ENCODE measurements around the gene MAMDC2.
"Not testable (repeated sequence)": the region's sequence is repeated elsewhere in the genome, so short reads cannot be mapped to it uniquely, and the experiment has no call there.

The MAMDC2 gene

DNA sequence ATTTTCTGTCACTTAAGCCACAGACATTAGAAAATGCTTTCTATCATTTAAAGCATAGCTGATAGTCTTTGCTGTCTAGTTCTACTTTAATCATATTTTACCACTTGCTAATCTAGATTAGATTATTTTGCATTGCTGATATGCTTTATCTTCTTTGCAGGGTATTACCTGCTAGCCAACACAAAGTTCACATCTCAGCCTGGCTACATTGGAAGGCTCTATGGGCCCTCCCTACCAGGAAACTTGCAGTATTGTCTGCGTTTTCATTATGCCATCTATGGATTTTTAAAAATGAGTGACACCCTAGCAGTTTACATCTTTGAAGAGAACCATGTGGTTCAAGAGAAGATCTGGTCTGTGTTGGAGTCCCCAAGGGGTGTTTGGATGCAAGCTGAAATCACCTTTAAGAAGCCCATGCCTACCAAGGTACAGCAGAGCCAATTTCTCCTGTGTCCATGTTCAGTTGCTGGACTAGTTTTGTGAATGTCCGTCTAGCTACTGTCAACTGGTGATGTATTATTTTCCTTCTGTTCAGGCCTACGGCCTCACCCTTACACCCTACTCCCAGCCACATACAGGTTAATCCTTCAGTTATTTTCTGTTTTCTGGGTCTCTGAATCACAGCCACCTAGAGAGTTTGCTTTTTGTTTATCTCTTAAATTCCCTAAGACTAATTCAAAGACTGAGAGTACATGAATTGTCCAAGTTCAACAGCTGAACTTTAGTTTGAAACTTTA lies 99.9 kb downstream of the MAMDC2 start:
- no peak for FAIRE-seq

GRCh38 chr9:70144131-70144503 lies 100.5 kb downstream of the MAMDC2 start:
- FAIRE-seq: no peak

GRCh38 chr9:70145981-70146380 lies 102.3 kb downstream of the MAMDC2 start:
- FAIRE-seq: no peak

GRCh38 chr9:70147196-70147595 lies 103.5 kb downstream of the MAMDC2 start:
- no peak for FAIRE-seq

DNA sequence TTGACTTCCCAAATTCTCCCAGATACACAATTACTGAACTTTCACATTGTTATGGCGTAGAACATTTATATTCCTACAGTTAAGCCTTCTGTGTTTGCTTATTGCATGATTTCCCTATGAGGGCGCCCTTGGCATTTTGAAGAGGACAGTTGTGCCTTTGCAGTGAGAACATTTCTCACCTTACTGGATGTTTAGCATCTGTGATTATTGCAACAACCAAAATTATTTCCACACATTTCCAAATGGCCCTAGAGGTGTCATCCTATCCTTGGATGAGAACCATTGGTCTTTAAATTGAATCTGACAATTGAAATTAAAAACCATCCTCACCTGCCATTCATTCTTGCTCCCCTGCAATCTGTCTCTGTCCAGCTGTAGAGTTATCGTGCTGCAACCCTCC lies 104.0 kb downstream of the MAMDC2 start:
- FAIRE-seq: no peak

GRCh38 chr9:70152350-70152749 lies 108.7 kb downstream of the MAMDC2 start:
- no peak for FAIRE-seq

- no peak for FAIRE-seq
Observed at GRCh38 chr9:70156729-70157128, 113.1 kb downstream of the MAMDC2 start.

- FAIRE-seq: no peak
Observed at GRCh38 chr9:70159630-70160029, 116.0 kb downstream of the MAMDC2 start.

GRCh38 chr9:70160686-70161600 lies 117.3 kb downstream of the MAMDC2 start:
- FAIRE-seq: no peak

GRCh38 chr9:70165006-70165602 lies 121.5 kb downstream of the MAMDC2 start:
- FAIRE-seq: no peak

GRCh38 chr9:70168521-70168920 lies 124.9 kb downstream of the MAMDC2 start:
- no peak for FAIRE-seq

GRCh38 chr9:70169222-70169621 lies 125.6 kb downstream of the MAMDC2 start:
- FAIRE-seq: no peak

DNA sequence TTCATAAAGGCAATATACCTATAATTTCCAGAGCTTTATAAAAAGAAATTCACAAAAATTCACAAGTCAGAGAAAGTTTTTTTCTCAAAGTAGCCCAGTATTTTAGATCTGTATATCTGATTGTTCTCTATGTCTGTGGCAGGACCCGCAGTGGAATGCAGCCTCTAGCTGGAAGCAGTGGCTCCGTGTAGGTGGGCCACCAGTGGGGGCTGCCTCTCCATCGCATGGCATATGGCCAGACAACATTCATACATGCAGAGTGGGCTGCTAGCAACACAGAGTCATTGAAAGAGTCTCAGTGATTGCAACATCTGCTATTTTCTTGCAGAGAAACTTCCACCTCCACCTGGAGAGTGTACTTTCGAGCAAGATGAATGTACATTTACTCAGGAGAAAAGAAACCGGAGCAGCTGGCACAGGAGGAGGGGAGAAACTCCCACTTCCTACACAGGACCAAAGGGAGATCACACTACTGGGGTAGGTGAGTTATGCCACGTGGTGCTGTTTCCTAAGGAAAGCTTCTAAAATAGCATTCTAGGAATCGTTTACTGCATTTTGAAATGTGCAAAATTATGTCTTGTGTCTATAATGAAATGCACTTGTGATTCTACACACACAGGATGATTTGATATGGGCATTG lies 126.6 kb downstream of the MAMDC2 start:
- no peak for FAIRE-seq

GRCh38 chr9:70172532-70172931 lies 128.9 kb downstream of the MAMDC2 start:
- FAIRE-seq: no peak

GRCh38 chr9:70177121-70177520 lies 133.5 kb downstream of the MAMDC2 start:
- FAIRE-seq: no peak

GRCh38 chr9:70192707-70193106 lies 149.1 kb downstream of the MAMDC2 start:
- no peak for FAIRE-seq

GRCh38 chr9:70195456-70195855 lies 151.8 kb downstream of the MAMDC2 start:
- no peak for FAIRE-seq

DNA sequence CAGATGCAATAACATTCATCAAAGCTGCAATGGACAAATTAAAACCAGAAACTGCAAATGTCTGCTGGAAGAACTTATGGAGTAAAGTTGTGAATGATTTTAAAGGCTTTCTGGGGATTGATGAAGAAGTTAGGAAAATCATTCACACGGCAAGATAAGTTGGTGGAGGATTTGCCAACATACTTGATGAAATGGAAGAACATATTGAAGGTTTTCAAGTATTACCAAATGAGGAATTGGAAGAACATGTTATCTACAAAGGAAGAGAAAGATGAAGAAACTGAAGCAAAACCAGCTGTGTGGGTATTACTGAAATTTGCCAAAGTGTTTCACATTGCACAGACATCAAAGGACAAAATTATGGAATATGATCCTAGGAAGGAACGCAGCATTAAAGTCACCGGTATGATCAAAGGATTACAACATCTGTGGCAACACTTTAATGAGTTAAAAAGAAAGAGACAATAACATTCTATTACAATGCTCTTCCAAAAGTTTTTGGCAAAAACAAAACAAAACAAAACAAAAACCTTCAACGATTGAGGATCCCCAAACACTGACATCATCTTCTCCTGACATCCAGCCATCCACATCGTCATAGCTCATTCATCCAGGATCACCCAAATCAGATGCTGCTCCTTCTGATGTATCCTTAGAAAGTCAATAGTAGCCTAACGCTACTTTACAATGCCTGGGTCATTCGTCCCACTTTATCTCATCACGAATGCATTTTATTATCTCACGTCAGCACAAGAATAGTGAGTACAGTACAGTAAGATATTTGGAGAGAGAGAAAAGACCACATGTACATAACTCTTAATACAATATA lies 153.8 kb downstream of the MAMDC2 start:
- FAIRE-seq: no peak

DNA sequence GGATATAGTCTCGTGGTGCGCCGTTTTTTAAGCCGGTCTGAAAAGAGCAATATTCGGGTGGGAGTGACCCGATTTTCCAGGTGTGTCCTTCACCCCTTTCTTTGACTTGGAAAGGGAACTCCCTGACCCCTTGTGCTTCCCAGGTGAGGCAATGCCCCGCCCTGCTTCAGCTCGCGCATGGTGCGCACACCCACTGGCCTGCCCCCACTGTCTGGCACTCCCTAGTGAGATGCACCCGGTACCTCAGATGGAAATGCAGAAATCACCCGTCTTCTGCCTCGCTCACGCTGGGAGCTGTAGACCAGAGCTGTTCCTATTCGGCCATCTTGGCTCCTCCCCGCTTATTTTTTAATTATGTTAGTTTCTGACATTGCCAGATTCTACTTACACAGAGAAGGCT lies 161.1 kb downstream of the MAMDC2 start:
- not testable (repeated sequence) for FAIRE-seq

DNA sequence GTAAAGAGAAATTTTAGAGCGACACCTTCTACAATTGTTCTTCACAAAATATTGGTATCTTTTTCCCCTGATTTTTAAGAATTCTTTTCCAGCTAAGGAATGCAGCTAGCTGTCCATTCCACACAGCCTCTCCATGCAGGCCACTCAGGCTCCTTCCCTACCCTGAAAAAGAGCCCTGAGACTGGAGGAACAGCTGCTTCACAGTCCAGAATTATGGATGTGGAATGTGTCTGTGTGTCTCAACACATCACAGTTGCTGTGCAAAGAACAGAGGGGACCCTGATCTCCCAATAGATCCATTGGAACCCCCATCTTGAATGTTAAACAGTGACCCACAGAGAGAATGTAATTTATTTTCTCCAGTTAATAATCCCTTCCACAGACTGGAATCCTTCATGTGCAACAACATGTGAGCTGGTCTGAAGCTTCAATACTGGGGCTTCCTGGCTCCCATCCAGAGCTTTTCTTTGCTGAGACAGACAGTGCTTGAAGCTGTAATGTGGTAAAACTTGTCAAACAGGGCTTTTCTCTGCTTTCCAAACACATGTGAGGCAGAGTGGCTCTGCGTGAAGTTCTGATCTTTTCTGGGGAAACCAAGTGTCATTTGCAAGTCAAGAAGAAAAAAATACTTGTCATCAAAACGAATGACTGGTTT lies 161.8 kb downstream of the MAMDC2 start:
- no peak for FAIRE-seq

- no peak for FAIRE-seq
Observed at GRCh38 chr9:70217029-70217428, 173.4 kb downstream of the MAMDC2 start.

DNA sequence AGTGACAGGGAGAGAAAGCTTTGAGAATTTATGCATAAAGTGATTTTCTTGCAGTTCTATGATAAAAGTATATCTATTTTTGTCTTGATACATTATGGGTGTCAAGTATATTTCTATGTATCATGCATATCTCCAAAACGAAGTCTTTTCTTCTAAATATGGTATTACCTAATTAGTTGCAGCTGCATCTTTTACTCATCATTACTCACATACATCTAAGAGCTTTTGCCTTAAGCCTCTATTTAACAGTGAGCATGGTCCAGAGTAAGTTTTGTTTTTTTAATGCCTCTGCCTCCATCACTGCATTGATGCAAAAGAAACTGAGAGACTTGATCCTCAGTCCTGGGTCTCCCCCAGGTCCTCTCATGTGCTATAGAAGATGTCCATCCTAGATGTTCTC lies 175.1 kb downstream of the MAMDC2 start:
- no peak for FAIRE-seq

Data from colon (tissue), 2 donors.